ENCODE data around the gene TCAP. TPM values are rescaled to one million over a fixed set of nuclear protein-coding genes. Genes with fewer than 3 reads are reported as not detected.

TCAP gene
- polyA plus RNA-seq, 3 donors = 1.3 TPM; not detected in 2

GRCh38 chr17:39673335-39674081, 8.4 kb downstream of the TCAP start:
- H3K9me3 ChIP-seq (replicated peaks in 1 of 2; ENCODE audit: control insufficient read depth in 1 of 2, insufficient read depth in 1 of 2, low read length in 2 of 2) = no peaks in the 10 kb centered on the region
- peaks cover 2 to 6% of the 10 kb centered on the region in 2 donors for H3K4me1 ChIP-seq (ENCODE audit: control insufficient read depth in 1 of 2, insufficient read depth in 2 of 2, low read length in 2 of 2)
- peak overlapping the region in 1 of 7 donors; percentile 42 for H3K27ac Mint-ChIP-seq
- H3K36me3 Mint-ChIP-seq = peaks cover 5 to 15% of the 10 kb centered on the region in 2 donors
- H4K20me1 ChIP-seq (ENCODE audit: insufficient read depth, low read length) = no peaks in the 10 kb centered on the region
- no peaks in the 10 kb centered on the region for H3K79me2 ChIP-seq (ENCODE audit: insufficient read depth, low read length)
- H3K27me3 Mint-ChIP-seq (ENCODE audit: low read depth in 3 of 3) = peaks cover 25 to 46% (median 39%) of the 10 kb centered on the region in 3 donors
- peaks cover 0 to 4% (median 2%) of the 10 kb centered on the region in 7 donors for H3K9me3 Mint-ChIP-seq
- no peak for DNase-seq
- no peaks in the 10 kb centered on the region for H3K36me3 ChIP-seq (replicated peaks in 1 of 2; ENCODE audit: control insufficient read depth in 1 of 2, insufficient read depth in 2 of 2, low read length in 2 of 2)
- no peak overlapping the region for H3K4me3 Mint-ChIP-seq
- 83% methylated on average over 11 of the region's 13 CpGs for WGBS (ENCODE audit: insufficient coverage)
- H3K4me2 ChIP-seq (replicated peaks; ENCODE audit: extremely low read depth, low read length, poor library complexity, severe bottlenecking) = no peak overlapping the region
- no peak overlapping the region for H2AFZ ChIP-seq (ENCODE audit: insufficient read depth, low read depth, low read length, poor library complexity, severe bottlenecking)
- intact Hi-C loops (cut with micrococcal nuclease) = no loop called here
- H3K4me3 ChIP-seq (replicated peaks in 1 of 3; ENCODE audit: low read depth in 2 of 3, low read length in 3 of 3) = no peak overlapping the region
- TF ChIP-seq CTCF (IDR thresholded peaks at IDR 0.05) = no peak
- H3K27me3 ChIP-seq (ENCODE audit: control insufficient read depth in 2 of 2, insufficient read depth in 2 of 2, low read length in 2 of 2) = peaks cover 5 to 32% of the 10 kb centered on the region in 2 donors
- no peak overlapping the region for H3K9ac ChIP-seq (ENCODE audit: insufficient read depth, low read length, poor library complexity, severe bottlenecking)
- peaks cover 19% of the 10 kb centered on the region for H3K4me1 Mint-ChIP-seq
- no peak overlapping the region for H3K27ac ChIP-seq (ENCODE audit: low read depth in 1 of 2, low read length in 2 of 2)

- peaks cover 11 to 18% of the 10 kb centered on the region in 2 donors for H3K36me3 Mint-ChIP-seq
- peaks cover 0 to 4% (median 0%) of the 10 kb centered on the region in 7 donors for H3K9me3 Mint-ChIP-seq
- peaks cover 0 to 1% of the 10 kb centered on the region in 2 donors for H3K36me3 ChIP-seq (replicated peaks in 1 of 2; ENCODE audit: control insufficient read depth in 1 of 2, insufficient read depth in 2 of 2, low read length in 2 of 2)
- no peak overlapping the region for H2AFZ ChIP-seq (ENCODE audit: insufficient read depth, low read depth, low read length, poor library complexity, severe bottlenecking)
- no peak for TF ChIP-seq CTCF (IDR thresholded peaks at IDR 0.05)
- H3K27me3 ChIP-seq (ENCODE audit: control insufficient read depth in 2 of 2, insufficient read depth in 2 of 2, low read length in 2 of 2) = peaks cover 2 to 26% of the 10 kb centered on the region in 2 donors
- H3K9ac ChIP-seq (ENCODE audit: insufficient read depth, low read length, poor library complexity, severe bottlenecking) = no peak overlapping the region
- 94% methylated on average over 3 of the region's 5 CpGs for WGBS (ENCODE audit: insufficient coverage)
- H3K4me1 ChIP-seq (ENCODE audit: control insufficient read depth in 1 of 2, insufficient read depth in 2 of 2, low read length in 2 of 2) = peaks cover 0 to 4% of the 10 kb centered on the region in 2 donors
- no peak overlapping the region for H3K4me3 Mint-ChIP-seq
- no peak overlapping the region for H3K4me3 ChIP-seq (replicated peaks in 1 of 3; ENCODE audit: low read depth in 2 of 3, low read length in 3 of 3)
- no peak overlapping the region for H3K27ac Mint-ChIP-seq
- H3K27ac ChIP-seq (ENCODE audit: low read depth in 1 of 2, low read length in 2 of 2) = no peak overlapping the region
- peaks cover 16% of the 10 kb centered on the region for H3K4me1 Mint-ChIP-seq
- intact Hi-C loops (cut with micrococcal nuclease) = no loop called here
- H3K79me2 ChIP-seq (ENCODE audit: insufficient read depth, low read length) = no peaks in the 10 kb centered on the region
- H3K4me2 ChIP-seq (replicated peaks; ENCODE audit: extremely low read depth, low read length, poor library complexity, severe bottlenecking) = no peak overlapping the region
- H3K9me3 ChIP-seq (replicated peaks in 1 of 2; ENCODE audit: control insufficient read depth in 1 of 2, insufficient read depth in 1 of 2, low read length in 2 of 2) = no peaks in the 10 kb centered on the region
- no peaks in the 10 kb centered on the region for H4K20me1 ChIP-seq (ENCODE audit: insufficient read depth, low read length)
- peaks cover 20 to 39% (median 35%) of the 10 kb centered on the region in 3 donors for H3K27me3 Mint-ChIP-seq (ENCODE audit: low read depth in 3 of 3)
- DNase-seq = no peak
Observed at GRCh38 chr17:39674179-39674578, 9.0 kb downstream of the TCAP start.
